ENCODE data around the gene JMY. TPM values are rescaled to one million over a fixed set of nuclear protein-coding genes. Genes with fewer than 3 reads are reported as not detected.

Gene JMY
- total RNA-seq, 1 donor from 2014 or later, result 12.0 TPM

DNA sequence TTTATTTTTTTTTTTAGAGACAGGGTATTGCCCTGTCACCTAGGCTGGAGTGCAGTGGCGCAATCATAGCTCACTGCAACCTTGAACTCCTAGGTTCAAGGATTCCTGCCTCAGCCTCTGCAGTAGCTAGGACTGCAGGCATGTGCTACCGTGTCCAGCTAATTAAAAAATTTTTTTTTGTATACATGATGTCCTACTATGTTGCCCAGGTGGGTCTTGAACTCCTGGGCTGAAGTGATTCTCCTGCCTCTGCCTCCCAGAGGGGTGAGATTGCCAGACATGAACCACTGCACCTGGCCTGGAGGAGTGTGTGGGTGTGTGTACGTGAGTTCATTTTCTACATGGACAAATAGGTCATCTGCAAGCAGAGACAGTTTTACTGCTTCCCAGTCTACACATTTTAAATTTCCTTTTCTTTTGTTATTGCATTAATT lies 33.8 kb downstream of the JMY start:
- no peak for DNase-seq (ENCODE audit: extremely low spot score in 2 of 2)
- Histone ChIP-seq H3K4me1 (no peaks in the 10 kb centered on the region), H3K36me3 (no peaks in the 10 kb centered on the region), H3K4me3 (no peak overlapping the region), H3K27ac (no peak overlapping the region), H3K27me3 (no peaks in the 10 kb centered on the region), H3K9me3 (no peaks in the 10 kb centered on the region)
- TF ChIP-seq, protein P1, sequence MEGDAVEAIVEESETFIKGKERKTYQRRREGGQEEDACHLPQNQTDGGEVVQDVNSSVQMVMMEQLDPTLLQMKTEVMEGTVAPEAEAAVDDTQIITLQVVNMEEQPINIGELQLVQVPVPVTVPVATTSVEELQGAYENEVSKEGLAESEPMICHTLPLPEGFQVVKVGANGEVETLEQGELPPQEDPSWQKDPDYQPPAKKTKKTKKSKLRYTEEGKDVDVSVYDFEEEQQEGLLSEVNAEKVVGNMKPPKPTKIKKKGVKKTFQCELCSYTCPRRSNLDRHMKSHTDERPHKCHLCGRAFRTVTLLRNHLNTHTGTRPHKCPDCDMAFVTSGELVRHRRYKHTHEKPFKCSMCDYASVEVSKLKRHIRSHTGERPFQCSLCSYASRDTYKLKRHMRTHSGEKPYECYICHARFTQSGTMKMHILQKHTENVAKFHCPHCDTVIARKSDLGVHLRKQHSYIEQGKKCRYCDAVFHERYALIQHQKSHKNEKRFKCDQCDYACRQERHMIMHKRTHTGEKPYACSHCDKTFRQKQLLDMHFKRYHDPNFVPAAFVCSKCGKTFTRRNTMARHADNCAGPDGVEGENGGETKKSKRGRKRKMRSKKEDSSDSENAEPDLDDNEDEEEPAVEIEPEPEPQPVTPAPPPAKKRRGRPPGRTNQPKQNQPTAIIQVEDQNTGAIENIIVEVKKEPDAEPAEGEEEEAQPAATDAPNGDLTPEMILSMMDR (IDR thresholded peaks at IDR 0.05), result no peak
- no peak for TF ChIP-seq POLR2A (IDR thresholded peaks at IDR 0.05)
- TF ChIP-seq POLR2AphosphoS5 (IDR thresholded peaks at IDR 0.05; ENCODE audit: insufficient read depth in 1 of 2, low read depth in 1 of 2), result no peak
- intact Hi-C loops (cut with DNase I), result no loop called here

DNA sequence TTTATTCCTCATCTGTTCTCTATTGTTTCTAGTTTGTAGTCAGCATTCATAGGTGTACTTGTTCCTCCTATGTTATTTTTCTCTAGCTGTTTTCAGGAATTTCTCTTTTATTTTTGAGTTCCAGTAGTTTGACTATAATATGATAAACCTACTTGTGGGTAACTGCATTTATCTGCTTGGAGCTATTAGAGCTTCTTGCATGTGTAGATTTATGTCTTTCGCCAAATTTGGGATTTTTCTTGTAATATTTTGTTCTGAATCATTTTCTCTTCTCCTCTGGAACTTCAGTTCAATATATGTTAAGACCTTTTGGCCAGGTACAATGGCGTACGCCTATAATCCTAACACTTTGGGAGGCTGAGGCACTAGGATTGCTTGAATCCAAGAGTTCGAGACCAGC lies 37.4 kb downstream of the JMY start:
- no peak for DNase-seq (ENCODE audit: extremely low spot score in 2 of 2)
- Histone ChIP-seq H3K9me3 (no peaks in the 10 kb centered on the region), H3K27ac (no peak overlapping the region), H3K27me3 (no peaks in the 10 kb centered on the region), H3K36me3 (no peaks in the 10 kb centered on the region), H3K4me1 (no peaks in the 10 kb centered on the region), H3K4me3 (no peak overlapping the region)
- TF ChIP-seq, protein P1 (IDR thresholded peaks at IDR 0.05), result no peak
- no peak for TF ChIP-seq POLR2A (IDR thresholded peaks at IDR 0.05)
- TF ChIP-seq POLR2AphosphoS5 (IDR thresholded peaks at IDR 0.05; ENCODE audit: insufficient read depth in 1 of 2, low read depth in 1 of 2), result no peak
- intact Hi-C loops (cut with DNase I), result no loop called here

DNA sequence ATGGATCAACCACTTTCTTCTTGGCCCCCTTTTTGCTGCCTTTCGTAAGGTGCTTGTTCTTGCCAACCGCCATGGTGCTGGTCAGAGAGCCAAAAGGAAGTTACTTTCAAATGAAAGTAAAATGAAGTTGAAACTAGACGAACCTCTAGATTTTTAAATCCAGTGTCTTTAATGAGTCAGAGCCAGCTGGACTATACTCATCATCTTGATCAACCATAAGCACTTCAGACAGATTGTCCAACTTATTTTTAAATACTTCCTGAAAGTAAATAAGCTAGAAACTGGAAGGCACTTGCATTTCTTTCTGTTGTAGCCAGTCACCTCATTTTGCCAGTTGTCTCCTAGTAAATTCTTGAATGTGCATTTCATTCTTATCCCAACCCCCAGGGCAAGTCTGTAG lies 48.9 kb downstream of the JMY start:
- no peak for DNase-seq (ENCODE audit: extremely low spot score in 2 of 2)
- TF ChIP-seq POLR2A (IDR thresholded peaks at IDR 0.05) (no peak), POLR2AphosphoS5 (IDR thresholded peaks at IDR 0.05; ENCODE audit: insufficient read depth in 1 of 2, low read depth in 1 of 2) (no peak)
- TF ChIP-seq, protein P1 (IDR thresholded peaks at IDR 0.05), result no peak
- Histone ChIP-seq H3K36me3 (no peaks in the 10 kb centered on the region), H3K27ac (no peak overlapping the region), H3K4me1 (no peaks in the 10 kb centered on the region), H3K27me3 (no peaks in the 10 kb centered on the region), H3K4me3 (no peak overlapping the region), H3K9me3 (no peaks in the 10 kb centered on the region)
- intact Hi-C loops (cut with DNase I), result no loop called here

DNA sequence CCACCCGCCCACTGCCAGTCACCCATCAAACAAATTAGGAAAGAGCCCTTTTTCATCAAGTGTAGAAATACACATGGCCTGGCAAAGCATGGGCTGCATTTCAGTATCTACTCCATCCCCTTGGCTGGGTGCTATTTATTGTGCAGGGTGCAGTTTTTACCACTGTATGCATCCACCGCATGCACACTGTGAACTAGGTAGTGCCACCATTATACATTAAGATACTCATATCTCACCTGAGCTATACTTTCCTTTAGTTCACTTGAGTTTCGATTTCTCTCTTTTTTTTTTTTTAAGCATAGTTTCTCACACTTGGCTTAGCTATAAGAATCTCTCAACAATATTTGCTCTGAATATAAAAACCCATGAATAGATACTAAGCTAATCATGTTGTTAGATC lies 49.4 kb downstream of the JMY start:
- H3K27ac ChIP-seq, result no peak overlapping the region
- TF ChIP-seq POLR2AphosphoS5 (IDR thresholded peaks at IDR 0.05; ENCODE audit: insufficient read depth in 1 of 2, low read depth in 1 of 2), result no peak
- TF ChIP-seq, protein P1 (IDR thresholded peaks at IDR 0.05), result no peak
- TF ChIP-seq POLR2A (IDR thresholded peaks at IDR 0.05), result no peak
- intact Hi-C loops (cut with DNase I), result no loop called here

DNA sequence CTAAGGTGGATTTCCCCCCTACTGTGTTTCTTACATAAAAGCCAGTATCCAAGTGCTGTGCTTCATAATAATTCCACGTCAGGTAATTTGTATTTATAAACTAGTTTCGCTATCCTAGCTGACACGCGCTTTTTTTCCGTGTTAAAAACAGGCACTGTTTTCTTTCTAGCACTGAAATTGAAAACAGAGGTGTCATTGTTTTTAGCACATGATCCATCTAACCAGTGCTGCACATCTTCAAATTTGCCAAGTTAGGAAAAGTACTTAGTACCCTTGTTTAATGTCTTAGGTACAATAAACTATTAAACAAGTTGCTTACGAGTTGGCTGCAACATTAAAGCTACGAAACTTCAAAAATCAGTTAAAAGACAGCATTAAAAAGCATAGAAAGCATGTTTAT lies 49.9 kb downstream of the JMY start:
- DNase-seq (ENCODE audit: extremely low spot score in 2 of 2), result no peak
- no peaks in the 10 kb centered on the region for H3K27me3 ChIP-seq
- intact Hi-C loops (cut with DNase I), result no loop called here
- no peak overlapping the region for H3K4me3 ChIP-seq
- H3K36me3 ChIP-seq, result no peaks in the 10 kb centered on the region
- H3K27ac ChIP-seq, result no peak overlapping the region
- H3K4me1 ChIP-seq, result no peaks in the 10 kb centered on the region
- H3K9me3 ChIP-seq, result no peaks in the 10 kb centered on the region
- no peak for TF ChIP-seq POLR2A (IDR thresholded peaks at IDR 0.05)
- TF ChIP-seq, protein P1 (IDR thresholded peaks at IDR 0.05), result no peak
- TF ChIP-seq POLR2AphosphoS5 (IDR thresholded peaks at IDR 0.05; ENCODE audit: insufficient read depth in 1 of 2, low read depth in 1 of 2), result no peak

More for the DNA sequence above, 49.4 kb downstream of the JMY start:
- H3K4me3 ChIP-seq, result no peak overlapping the region
- no peaks in the 10 kb centered on the region for H3K9me3 ChIP-seq
- no peaks in the 10 kb centered on the region for H3K36me3 ChIP-seq
- DNase-seq (ENCODE audit: extremely low spot score in 2 of 2), result no peak
- no peaks in the 10 kb centered on the region for H3K4me1 ChIP-seq
- no peaks in the 10 kb centered on the region for H3K27me3 ChIP-seq
